HCT116 (cell line): ENCODE measurements around the gene PCDHAC2.

Source experiments
- CBX3 ChIP-seq: IDR thresholded peaks from 2 replicates; pipeline ENCODE4 v1.6.1; 2012; ENCODE audit warnings: low read depth
- EZH2 ChIP-seq: fragments of 200-600 bp; sonication (generic); IDR thresholded peaks from 2 replicates; pipeline ENCODE4 v1.6.1; 2017; ENCODE audit warnings: antibody characterized with exemption, mixed run types
- EZH2phosphoT487 ChIP-seq: fragments of 200-600 bp; IDR thresholded peaks from 2 replicates; pipeline ENCODE4 v1.6.1; 2018; ENCODE audit warnings: antibody characterized with exemption, borderline replicate concordance
- POLR2A ChIP-seq: IDR thresholded peaks from 2 replicates; pipeline ENCODE4 v1.7.0; 2011; ENCODE audit warnings: borderline replicate concordance; ENCODE audit not compliant: insufficient read depth, insufficient read length; ENCODE audit errors: extremely low read depth
- POLR2AphosphoS5 ChIP-seq: IDR thresholded peaks from 2 replicates; pipeline ENCODE4 v1.6.1; 2011; ENCODE audit warnings: mild to moderate bottlenecking, low read depth, low read length, moderate library complexity
- RAD21 ChIP-seq: IDR thresholded peaks from 2 replicates; pipeline ENCODE4 v1.6.1; 2012; ENCODE audit warnings: low read depth, mild to moderate bottlenecking
- SIN3A ChIP-seq: IDR thresholded peaks from 2 replicates; pipeline ENCODE4 v1.6.1; 2012; ENCODE audit warnings: low read depth
- SP1 ChIP-seq: IDR thresholded peaks from 2 replicates; pipeline ENCODE4 v1.6.1; 2012; ENCODE audit warnings: low read depth
- SRF ChIP-seq: IDR thresholded peaks from 2 replicates; pipeline ENCODE4 v1.6.1; 2012; ENCODE audit warnings: low read depth
- YY1 ChIP-seq: IDR thresholded peaks from 2 replicates; pipeline ENCODE4 v1.6.1; 2011; ENCODE audit warnings: low read length, low read depth, moderate library complexity, mild to moderate bottlenecking; ENCODE audit not compliant: insufficient replicate concordance; ENCODE audit errors: extremely low read depth
- ZNF274 ChIP-seq: fragments of 200-500 bp; sonication (Bioruptor generic); IDR thresholded peaks from 2 replicates; pipeline ENCODE4 v1.6.1; 2014; ENCODE audit warnings: mild to moderate bottlenecking, low read depth, low read length, inconsistent platforms
- TF ChIP-seq, protein P1 (sequence below), 3 experiments: fragments of 200-600 bp in 1 of 3; sonication (generic) in 1 of 3; IDR thresholded peaks in 2 of 3; conservative IDR thresholded peaks in 1 of 3; 2 replicates each; pipeline ENCODE4 v1.5.1; 2012 to 2017; ENCODE audit warnings: low read depth in 2 of 3, low read length in 2 of 3, antibody characterized with exemption in 1 of 3, borderline replicate concordance in 1 of 3, control low read depth in 1 of 3, mild to moderate bottlenecking in 1 of 3, mixed read lengths in 1 of 3, mixed run types in 1 of 3, moderate library complexity in 1 of 3; ENCODE audit not compliant: insufficient read depth in 1 of 3
- TF ChIP-seq, protein P2 (sequence below): IDR thresholded peaks from 2 replicates; pipeline ENCODE4 v1.6.1; 2012
- TF ChIP-seq, protein P3 (sequence below): IDR thresholded peaks from 2 replicates; pipeline ENCODE4 v1.6.1; 2012; ENCODE audit warnings: low read depth

- TF ChIP-seq, protein P1, sequence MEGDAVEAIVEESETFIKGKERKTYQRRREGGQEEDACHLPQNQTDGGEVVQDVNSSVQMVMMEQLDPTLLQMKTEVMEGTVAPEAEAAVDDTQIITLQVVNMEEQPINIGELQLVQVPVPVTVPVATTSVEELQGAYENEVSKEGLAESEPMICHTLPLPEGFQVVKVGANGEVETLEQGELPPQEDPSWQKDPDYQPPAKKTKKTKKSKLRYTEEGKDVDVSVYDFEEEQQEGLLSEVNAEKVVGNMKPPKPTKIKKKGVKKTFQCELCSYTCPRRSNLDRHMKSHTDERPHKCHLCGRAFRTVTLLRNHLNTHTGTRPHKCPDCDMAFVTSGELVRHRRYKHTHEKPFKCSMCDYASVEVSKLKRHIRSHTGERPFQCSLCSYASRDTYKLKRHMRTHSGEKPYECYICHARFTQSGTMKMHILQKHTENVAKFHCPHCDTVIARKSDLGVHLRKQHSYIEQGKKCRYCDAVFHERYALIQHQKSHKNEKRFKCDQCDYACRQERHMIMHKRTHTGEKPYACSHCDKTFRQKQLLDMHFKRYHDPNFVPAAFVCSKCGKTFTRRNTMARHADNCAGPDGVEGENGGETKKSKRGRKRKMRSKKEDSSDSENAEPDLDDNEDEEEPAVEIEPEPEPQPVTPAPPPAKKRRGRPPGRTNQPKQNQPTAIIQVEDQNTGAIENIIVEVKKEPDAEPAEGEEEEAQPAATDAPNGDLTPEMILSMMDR (IDR thresholded peaks at IDR 0.05 in 2 of 3, conservative IDR thresholded peaks at IDR 0.05 in 1 of 3; ENCODE audit: borderline replicate concordance in 1 of 3, insufficient read depth in 1 of 3, low read depth in 2 of 3, low read length in 2 of 3), result no peak
- TF ChIP-seq ZNF274 (no peak), SRF (no peak), EZH2phosphoT487 (no peak), POLR2AphosphoS5 (no peak), EZH2 (no peak), SP1 (no peak), POLR2A (no peak), YY1 (no peak), RAD21 (no peak), CBX3 (no peak), SIN3A (no peak)
- TF ChIP-seq, protein P2, sequence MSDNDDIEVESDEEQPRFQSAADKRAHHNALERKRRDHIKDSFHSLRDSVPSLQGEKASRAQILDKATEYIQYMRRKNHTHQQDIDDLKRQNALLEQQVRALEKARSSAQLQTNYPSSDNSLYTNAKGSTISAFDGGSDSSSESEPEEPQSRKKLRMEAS, result no peak
- TF ChIP-seq, protein P3, sequence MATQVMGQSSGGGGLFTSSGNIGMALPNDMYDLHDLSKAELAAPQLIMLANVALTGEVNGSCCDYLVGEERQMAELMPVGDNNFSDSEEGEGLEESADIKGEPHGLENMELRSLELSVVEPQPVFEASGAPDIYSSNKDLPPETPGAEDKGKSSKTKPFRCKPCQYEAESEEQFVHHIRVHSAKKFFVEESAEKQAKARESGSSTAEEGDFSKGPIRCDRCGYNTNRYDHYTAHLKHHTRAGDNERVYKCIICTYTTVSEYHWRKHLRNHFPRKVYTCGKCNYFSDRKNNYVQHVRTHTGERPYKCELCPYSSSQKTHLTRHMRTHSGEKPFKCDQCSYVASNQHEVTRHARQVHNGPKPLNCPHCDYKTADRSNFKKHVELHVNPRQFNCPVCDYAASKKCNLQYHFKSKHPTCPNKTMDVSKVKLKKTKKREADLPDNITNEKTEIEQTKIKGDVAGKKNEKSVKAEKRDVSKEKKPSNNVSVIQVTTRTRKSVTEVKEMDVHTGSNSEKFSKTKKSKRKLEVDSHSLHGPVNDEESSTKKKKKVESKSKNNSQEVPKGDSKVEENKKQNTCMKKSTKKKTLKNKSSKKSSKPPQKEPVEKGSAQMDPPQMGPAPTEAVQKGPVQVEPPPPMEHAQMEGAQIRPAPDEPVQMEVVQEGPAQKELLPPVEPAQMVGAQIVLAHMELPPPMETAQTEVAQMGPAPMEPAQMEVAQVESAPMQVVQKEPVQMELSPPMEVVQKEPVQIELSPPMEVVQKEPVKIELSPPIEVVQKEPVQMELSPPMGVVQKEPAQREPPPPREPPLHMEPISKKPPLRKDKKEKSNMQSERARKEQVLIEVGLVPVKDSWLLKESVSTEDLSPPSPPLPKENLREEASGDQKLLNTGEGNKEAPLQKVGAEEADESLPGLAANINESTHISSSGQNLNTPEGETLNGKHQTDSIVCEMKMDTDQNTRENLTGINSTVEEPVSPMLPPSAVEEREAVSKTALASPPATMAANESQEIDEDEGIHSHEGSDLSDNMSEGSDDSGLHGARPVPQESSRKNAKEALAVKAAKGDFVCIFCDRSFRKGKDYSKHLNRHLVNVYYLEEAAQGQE, result no peak
These were observed 12.0 kb downstream of the PCDHAC2 start for GRCh38 chr5:140978260-140978659.
